Right ventricle myocardium superior (tissue), 1 donor: ENCODE data around the gene TULP1. TPM values are rescaled to one million over a fixed set of nuclear protein-coding genes. Genes with fewer than 3 reads are reported as not detected.
A peak's percentile ranks its signal among the peaks of the same experiment; 100 is the strongest.

Experiments used
- ATAC-seq: fragments of 200-7000 bp; cut with Tn5 transposase; one replicate; pipeline ENCODE4 v1.9.1; 2020; ENCODE audit warnings: mild to moderate bottlenecking; ENCODE audit not compliant: poor library complexity
- DNase-seq: peaks from one replicate; pipeline ENCODE4 v3.0.0-alpha.2; 2020
- intact Hi-C: fragments of 100-400 bp; cut with DNase I; formaldehyde crosslinking; loops from one replicate; pipeline ENCODE4 v1.11.2; 2022
- total RNA-seq: library from RNA; stranded (reverse); fragmentation: NEBNext Ultra II Directional; extraction: Animal tissue kit (Norgen Biotek cat#: 25700); gene quantifications from one replicate; pipeline ENCODE4 v1.2.1, GENCODE V29; 2021
- donor health status: DM: no; HTN: yes; CAD: no; lungs with severe emphysema.

Gene TULP1
- total RNA-seq, 1 donor from 2014 or later: not detected

- intact Hi-C loops: no loop called here
- DNase-seq: no peak
- ATAC-seq: no peak
Measured at GRCh38 chr6:35473075-35473849, 39.4 kb downstream of the TULP1 start.

DNA sequence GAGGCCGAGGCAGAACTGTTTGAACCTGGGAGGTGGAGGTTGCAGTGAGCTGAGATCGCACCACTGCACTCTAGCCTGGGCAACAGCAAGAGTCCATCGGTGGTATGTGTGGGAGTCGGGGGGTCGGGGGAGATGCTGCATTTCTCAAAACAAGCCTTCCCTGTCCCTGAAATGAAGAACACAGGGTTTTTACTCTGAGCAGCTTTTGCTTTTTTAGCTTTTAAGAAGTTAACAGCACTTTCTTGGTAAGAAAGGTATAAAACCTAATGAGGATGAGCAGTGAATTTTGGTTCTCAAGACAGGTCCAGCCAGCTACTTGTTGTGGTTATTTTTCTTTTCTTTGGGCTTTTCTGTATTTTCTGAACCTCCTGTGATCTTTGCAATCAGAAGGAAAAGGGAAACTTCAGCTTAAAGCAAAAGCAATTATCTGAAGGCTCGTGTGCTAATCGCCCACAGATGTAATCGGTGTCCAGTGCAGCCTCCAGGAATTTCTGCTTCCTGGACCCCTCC is 40.8 kb downstream of the TULP1 start:
- intact Hi-C loops: no loop called here
- no peak for ATAC-seq
- no peak for DNase-seq

DNA sequence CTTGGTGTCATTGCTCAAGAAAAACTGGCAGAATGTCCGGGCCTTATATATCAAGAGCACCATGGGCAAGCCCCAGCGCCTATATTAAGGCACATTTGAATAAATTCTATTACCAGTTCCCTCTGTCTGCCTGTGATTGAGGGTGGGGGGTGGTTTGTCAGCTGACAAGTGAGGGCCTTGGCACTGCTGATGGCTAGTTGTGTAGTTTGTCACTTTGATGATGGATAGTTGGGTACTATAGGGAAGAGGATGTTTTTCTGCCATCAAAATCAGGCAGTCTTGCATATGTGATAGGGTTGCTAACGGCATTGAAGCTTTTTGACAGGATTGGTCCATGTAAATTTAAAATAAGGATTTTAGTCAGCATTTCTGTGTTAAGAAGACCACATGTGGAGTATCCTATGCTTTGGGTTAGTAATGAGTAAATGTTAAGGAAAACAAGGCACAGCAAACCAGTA is 42.0 kb downstream of the TULP1 start:
- intact Hi-C loops: no loop called here
- DNase-seq (no peak), ATAC-seq (no peak)

- intact Hi-C loops: no loop called here
- ATAC-seq: no peak
- no peak for DNase-seq
Measured at GRCh38 chr6:35469751-35470662, 42.7 kb downstream of the TULP1 start.

DNA sequence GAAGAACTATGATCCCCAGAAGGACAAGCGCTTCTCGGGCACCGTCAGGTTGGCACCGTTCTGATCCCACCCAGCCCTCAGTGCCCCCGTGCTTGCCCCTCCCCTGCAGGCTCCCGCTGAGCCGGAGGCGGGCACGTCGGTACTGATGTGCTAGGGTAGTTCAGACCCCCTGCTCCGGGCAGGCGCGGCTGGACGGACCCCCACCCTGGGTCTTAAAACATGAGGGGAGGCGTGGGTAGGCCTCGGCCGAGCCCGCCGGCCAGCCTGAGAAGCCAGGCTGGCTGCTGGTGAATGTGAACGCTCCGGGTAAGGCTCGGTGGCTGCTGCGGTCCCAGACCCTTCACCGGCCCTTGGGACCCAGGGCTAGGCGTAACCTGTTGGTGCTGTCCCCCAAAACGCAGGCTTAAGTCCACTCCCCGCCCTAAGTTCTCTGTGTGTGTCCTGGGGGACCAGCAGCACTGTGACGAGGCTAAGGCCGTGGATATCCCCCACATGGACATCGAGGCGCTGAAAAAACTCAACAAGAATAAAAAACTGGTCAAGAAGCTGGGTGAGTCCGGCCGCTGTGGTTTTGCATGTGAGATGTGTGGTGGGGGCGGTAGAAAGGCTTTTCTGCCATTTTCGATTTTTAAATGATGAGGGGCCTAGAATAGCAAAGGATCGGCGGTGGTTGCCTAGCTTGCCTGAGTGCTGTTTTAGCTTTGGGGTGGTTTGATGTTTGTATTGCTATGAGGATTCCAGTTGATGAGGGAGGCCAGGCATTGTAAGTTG is 43.5 kb downstream of the TULP1 start:
- intact Hi-C loops: no loop called here
- no peak for DNase-seq
- ATAC-seq: peak; percentile 14

- ATAC-seq (peak; percentile 91), DNase-seq (peak; percentile 94)
- intact Hi-C loops: no loop called here
Measured at GRCh38 chr6:35468181-35468979, 44.3 kb downstream of the TULP1 start, which contains the start of gene RPL10A. Gene RPL10A (plus strand): TSS chr6:35468401. CDS start chr6:35468435, 34 bp downstream.

DNA sequence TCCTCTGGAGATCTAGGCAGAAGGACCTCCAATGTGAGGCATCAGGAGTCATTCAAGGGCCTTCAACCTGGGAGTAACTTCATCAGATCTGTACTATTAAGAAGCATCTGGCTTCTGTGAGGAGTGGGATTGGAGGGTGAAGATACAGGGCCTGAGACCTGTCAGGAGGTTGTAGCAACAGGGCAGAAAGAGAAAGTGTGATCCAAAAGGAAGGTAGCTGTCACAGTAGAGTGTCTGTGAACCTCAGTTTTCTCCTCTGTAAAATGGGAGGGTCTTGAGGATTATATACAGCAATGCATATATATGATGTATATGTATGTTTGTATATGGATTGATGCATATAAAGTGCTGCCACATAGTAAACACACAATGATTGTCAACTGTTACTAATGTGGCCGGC is 47.0 kb downstream of the TULP1 start:
- no peak for ATAC-seq
- DNase-seq: no peak
- intact Hi-C loops: no loop called here

DNA sequence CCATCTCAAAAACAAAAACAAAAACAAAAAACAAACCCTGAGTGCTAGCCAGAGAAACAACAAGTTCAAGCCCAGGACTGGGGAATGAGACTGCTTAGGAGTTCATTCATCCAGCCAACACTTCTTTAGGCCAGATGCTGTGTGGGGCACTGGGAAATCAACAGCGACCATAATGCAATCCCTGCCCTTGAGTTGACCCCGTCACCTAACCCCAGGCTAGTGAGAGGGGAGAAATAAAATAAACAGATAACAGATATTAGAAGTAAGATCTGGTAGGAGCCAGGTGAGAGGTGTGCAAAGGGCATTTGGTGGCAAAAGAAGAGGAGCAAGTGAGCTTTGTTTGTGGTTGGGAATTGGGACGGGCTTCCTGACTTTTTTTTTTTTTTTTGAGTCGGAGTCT is 49.4 kb downstream of the TULP1 start:
- intact Hi-C loops: no loop called here

DNA sequence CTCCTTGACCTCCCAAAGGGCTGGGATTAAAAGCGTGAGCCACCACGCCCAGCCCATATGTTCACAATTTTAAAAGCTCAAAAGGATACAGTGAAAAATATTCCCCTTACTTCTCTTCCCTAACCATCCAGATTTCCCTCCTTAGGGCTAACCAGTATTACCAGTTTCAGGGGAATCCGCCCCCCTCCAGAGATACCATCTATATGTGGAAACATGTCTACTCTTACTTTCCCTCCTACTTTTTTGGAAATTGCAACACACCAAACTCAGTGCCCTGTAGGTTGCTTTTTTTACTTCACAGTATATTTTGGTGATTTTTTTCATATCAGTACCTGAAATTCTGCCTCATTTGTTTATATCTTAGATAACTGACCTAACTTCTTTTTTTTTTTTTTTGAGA is 51.4 kb downstream of the TULP1 start:
- DNase-seq: no peak
- intact Hi-C loops: no loop called here
- ATAC-seq: no peak

More for the DNA sequence above, 49.4 kb downstream of the TULP1 start:
- DNase-seq (no peak), ATAC-seq (no peak)

DNA sequence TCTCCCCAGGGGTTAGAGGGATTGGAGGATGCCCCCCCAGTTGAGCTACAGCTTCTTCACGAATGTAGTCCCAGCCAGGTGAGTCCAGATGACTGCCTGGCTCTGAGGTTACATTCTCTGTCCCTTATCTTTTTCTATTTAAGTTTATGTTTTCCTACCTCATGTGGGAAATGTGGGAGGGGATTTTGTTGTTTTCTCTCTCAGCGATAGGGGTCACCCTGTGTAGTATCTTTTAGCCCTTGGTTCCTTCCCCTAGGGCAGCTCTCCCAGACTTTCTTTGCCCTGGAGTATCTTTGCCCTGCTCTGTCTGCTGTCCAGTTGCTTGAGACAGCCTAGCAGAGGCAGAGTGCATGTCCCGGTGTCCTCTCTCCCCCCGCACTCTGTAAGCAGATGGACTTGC is 54.8 kb downstream of the TULP1 start:
- intact Hi-C loops: no loop called here
- DNase-seq: no peak
- no peak for ATAC-seq

- ATAC-seq (no peak), DNase-seq (no peak)
- intact Hi-C loops: no loop called here
Measured at GRCh38 chr6:35454391-35455110, 58.1 kb downstream of the TULP1 start.

GRCh38 chr6:35453236-35453635 is 59.5 kb downstream of the TULP1 start:
- DNase-seq: no peak
- intact Hi-C loops: no loop called here
- no peak for ATAC-seq

DNA sequence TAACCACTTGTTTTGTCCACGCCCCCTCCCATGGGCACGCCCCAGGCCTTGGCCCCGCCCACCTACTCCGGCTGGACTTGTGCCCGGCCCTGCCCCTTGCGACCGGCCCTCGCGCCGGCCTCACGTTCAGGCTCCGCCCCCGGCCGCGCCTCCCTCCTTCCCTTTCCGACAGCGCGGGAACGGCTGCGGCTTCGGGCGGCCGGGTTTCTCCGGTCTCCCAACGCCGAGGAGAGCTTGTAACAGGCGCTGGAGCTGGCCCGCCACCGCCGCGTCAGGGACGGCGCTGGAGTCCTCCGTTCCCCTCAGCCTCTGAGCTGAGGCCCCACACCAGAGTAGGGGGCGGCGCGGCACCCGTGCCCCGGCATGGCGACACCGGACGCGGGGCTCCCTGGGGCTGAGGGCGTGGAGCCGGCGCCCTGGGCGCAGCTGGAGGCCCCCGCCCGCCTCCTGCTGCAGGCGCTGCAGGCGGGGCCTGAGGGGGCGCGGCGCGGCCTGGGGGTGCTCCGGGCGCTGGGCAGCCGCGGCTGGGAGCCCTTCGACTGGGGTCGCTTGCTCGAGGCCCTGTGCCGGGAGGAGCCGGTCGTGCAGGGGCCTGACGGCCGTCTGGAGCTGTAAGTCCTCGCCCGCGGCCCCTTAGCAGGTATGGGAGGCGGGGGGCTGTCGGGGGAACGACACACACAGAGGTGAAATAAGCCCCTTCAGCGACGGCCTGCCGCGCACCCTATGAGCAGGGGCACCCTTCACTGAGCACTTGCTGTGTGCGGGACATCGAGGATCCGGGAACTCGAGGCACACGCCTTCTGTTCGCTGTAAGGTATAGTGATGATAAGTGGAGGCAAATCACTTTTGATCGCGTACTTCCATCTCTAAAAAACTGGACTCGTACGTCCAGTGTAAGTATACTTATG is 60.3 kb downstream of the TULP1 start, which contains the start of gene FANCE:
TSS of gene FANCE (plus strand) at position 156 of the 908 bp plus-strand sequence. CDS start at position 364, 208 bp downstream.
- DNase-seq (peak; percentile 97), ATAC-seq (peak; percentile 98)
- intact Hi-C loops: no loop called here

DNA sequence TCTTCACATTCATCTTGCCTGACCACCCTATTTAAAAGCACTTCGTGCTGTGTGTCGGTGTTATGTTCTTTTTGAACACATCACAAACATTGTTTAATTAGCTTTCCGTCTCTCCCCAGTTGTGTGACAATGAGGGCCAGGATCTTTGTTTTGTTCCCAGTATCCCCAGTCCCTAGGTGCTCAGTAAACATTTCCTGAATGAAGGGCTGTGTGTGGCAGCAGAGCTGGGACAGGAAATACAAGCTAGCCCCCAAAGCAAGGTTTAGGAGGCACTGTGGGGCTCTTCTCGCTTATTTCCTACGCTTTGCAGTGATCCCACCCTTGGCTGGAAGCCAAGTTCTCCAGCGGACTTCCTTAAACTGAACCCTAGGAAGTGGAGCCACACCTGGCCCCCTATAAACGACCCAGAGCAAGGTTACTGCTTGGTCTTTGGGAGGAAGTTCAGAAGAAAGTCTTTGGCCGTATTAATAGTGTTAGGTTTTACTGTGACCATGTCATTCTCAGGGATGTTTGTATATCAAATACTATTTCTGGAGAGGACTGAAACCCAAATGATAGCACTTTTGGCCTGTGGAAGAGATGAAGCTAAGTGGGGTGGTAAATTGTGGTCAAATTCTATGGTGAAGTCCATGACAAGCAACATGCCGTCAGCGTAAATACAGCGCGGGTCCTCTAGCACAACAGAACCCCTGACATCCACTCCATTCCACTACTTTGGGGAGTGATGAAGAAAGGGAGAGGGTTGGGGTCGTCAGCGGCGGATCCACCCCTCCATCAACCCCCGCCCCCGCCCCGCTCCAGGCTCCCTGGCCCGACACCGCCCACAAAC is 61.1 kb downstream of the TULP1 start:
- no peak for DNase-seq
- intact Hi-C loops: no loop called here
- ATAC-seq: no peak

DNA sequence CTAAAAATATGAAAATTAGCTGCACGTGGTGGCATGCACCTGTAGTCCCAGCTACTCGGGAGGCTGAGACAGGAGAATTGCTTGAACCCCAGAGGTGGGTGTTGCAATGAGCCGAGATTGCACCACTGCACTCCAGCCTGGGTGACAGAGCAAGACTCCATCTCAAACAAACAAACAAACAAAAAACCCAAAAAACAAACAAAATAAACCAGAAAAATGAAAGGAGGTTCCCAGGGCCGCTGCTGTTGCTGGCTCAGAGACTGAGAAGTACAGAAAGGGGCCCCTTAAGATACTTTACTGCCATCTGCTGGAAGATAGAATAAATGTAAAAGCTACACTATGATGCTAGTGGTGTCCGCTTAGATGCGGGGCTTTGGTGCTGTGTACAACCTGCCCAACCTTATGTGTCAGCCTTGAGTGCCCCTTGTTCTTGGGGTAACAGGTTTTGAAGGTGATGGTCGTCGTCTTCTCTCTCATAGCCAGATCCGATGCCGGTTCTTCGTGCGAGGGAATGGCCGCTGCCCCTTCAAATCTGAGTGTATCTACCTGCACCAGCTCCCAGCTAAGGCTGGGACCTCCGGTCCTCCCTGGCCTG is 63.3 kb downstream of the TULP1 start:
- peak; percentile 66 for ATAC-seq
- intact Hi-C loops: loop anchor here (1.0 kb wide), 1 partner anchor 107 kb away; the partner anchor contains the start of gene PPARD
- DNase-seq: no peak
